Measurements from ENCODE around the gene SH3RF3.

The SH3RF3 gene

GRCh38 chr2:109425411-109425810 lies 296.4 kb downstream of the SH3RF3 start:
- Mint-ChIP-seq H3K27me3 (no peaks in the 10 kb centered on the region), H3K9me3 (ENCODE audit: low read depth) (no peaks in the 10 kb centered on the region), H3K36me3 (no peaks in the 10 kb centered on the region), H3K4me1 (ENCODE audit: low read depth) (no peaks in the 10 kb centered on the region), H3K4me3 (no peak overlapping the region), H3K27ac (no peak overlapping the region)

DNA sequence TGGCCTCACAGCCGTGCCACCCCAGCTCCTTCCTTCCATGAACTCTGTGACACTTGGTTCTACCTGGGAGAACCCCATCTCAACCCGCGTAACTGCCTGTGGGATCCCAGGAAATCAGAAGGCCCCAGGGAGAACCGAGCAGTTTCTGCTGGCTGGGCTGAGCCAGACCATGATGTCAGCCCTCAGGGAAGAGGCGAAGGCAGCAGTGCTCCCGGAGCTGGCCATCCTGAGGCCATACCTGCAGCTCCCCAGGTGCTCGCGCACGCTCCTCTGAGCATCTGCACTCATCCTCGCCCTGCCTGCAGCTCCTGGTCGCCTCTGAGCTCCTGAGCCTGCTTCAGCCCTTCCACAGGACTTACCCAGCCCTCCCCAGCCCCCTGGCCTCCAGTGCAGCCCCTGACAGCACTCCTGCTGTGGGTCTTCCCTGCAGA lies 298.7 kb downstream of the SH3RF3 start:
- no peaks in the 10 kb centered on the region for H3K36me3 Mint-ChIP-seq
- no peak overlapping the region for H3K4me3 Mint-ChIP-seq
- no peak overlapping the region for H3K27ac Mint-ChIP-seq
- H3K4me1 Mint-ChIP-seq (ENCODE audit: low read depth) = no peaks in the 10 kb centered on the region
- no peaks in the 10 kb centered on the region for H3K27me3 Mint-ChIP-seq
- no peaks in the 10 kb centered on the region for H3K9me3 Mint-ChIP-seq (ENCODE audit: low read depth)

GRCh38 chr2:109428281-109428680 lies 299.3 kb downstream of the SH3RF3 start:
- no peaks in the 10 kb centered on the region for H3K27me3 Mint-ChIP-seq
- H3K36me3 Mint-ChIP-seq = no peaks in the 10 kb centered on the region

GRCh38 chr2:109428841-109429566 lies 300.0 kb downstream of the SH3RF3 start:
- no peaks in the 10 kb centered on the region for H3K9me3 Mint-ChIP-seq (ENCODE audit: low read depth)
- H3K27ac Mint-ChIP-seq = no peak overlapping the region
- no peak overlapping the region for H3K4me3 Mint-ChIP-seq
- H3K36me3 Mint-ChIP-seq = no peaks in the 10 kb centered on the region
- no peaks in the 10 kb centered on the region for H3K27me3 Mint-ChIP-seq
- no peaks in the 10 kb centered on the region for H3K4me1 Mint-ChIP-seq (ENCODE audit: low read depth)

More at GRCh38 chr2:109428281-109428680, 299.3 kb downstream of the SH3RF3 start:
- Mint-ChIP-seq H3K27ac (no peak overlapping the region), H3K9me3 (ENCODE audit: low read depth) (no peaks in the 10 kb centered on the region), H3K4me3 (no peak overlapping the region), H3K4me1 (ENCODE audit: low read depth) (no peaks in the 10 kb centered on the region)

DNA sequence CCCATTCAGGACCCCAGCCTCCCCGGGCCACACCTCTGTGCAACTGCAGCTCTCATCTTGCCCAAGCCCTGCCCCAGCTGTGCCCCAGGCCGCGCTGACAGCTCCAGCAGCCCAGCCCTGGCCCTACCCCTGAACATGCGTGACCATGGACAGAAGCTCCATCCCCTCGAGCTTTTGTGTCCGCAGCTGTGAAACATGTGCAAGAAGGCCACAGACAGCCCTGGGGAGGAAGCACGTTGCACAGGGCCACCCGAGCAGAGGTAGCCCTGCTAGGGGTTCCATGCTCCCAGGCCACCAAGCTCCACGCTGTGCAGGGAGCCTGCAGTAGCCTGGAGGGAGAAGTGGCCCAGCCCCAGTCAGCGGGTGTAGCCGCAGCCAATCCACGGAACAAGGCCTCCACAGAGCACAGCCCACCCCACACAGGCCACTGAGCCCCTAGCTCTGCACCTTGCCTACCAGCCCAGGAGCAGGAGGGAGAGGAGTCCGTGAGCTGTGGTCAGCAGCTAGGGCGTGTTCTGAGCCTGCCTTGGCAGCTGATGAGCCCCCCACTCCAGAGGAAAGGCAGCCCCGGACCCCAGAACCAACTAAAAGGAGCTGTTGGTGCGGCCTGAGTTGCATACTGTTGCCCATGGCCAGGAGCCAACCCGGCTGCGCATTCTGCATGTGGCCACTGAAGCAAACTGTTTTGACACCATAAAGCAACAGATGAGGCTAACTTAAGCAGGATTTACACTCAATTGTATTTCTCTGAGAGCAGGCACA lies 300.7 kb downstream of the SH3RF3 start:
- Mint-ChIP-seq H3K36me3 (peaks cover 6% of the 10 kb centered on the region), H3K9me3 (ENCODE audit: low read depth) (no peaks in the 10 kb centered on the region), H3K27ac (no peak overlapping the region), H3K4me3 (no peak overlapping the region), H3K4me1 (ENCODE audit: low read depth) (no peaks in the 10 kb centered on the region), H3K27me3 (no peaks in the 10 kb centered on the region)

DNA sequence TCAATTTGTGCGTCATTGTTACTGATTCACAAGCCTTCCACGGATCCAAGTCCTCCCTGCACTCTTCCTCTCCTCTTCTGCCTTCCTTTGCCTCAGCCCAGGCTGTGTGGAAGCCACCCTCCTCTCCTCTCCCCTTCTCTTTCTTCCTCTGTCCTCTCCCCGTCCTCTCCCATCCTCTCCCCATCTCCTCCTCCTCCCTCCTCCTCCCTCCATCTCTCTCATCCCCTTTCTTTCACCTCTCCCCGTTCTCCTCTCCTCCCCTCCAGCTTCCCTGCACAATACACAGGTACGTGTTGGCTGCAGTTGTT lies 301.3 kb downstream of the SH3RF3 start:
- Mint-ChIP-seq H3K27me3 (no peaks in the 10 kb centered on the region), H3K36me3 (peaks cover 7% of the 10 kb centered on the region), H3K4me1 (ENCODE audit: low read depth) (no peaks in the 10 kb centered on the region), H3K4me3 (no peak overlapping the region), H3K9me3 (ENCODE audit: low read depth) (no peaks in the 10 kb centered on the region), H3K27ac (no peak overlapping the region)

DNA sequence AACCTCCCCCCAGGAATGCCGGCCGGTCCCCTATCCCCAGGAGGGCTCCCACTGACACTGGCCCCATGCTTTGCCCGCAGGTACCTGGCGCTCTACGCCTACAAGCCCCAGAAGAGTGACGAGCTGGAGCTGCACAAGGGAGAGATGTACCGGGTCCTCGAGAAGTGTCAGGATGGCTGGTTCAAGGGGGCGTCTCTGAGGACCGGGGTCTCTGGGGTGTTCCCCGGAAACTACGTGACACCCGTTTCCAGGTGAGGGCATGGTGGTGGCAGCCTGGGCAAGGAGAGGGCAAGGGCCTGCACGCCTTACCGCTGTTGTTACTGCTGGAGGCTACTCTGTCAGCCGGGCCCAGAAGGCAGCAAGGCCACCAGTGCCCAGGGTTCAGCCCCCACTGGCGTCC lies 303.4 kb downstream of the SH3RF3 start:
- H3K27me3 Mint-ChIP-seq = no peaks in the 10 kb centered on the region
- peaks cover 7% of the 10 kb centered on the region for H3K36me3 Mint-ChIP-seq
- H3K4me1 Mint-ChIP-seq (ENCODE audit: low read depth) = no peaks in the 10 kb centered on the region
- no peak overlapping the region for H3K4me3 Mint-ChIP-seq
- H3K9me3 Mint-ChIP-seq (ENCODE audit: low read depth) = no peaks in the 10 kb centered on the region
- no peak overlapping the region for H3K27ac Mint-ChIP-seq

DNA sequence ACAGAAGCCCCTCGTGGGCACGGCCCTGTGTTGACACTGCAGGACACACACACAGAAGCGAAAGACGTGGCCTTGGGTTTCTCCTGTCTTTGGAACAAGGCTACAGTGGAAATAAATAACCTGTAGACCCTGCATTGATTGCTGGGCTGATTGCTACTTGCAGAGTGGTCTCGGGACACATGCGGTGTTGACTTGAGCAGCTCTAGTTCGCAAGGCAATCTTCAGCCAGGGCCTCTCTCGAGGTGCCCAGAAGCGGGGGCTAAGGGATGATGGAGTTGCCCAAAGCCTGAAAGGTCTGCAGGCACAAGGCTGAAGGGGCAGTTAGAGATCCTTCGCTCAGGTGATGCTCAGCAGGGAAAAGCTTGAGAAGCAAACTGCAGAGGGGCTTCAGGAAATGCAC lies 304.5 kb downstream of the SH3RF3 start:
- Mint-ChIP-seq H3K36me3 (peaks cover 7% of the 10 kb centered on the region), H3K27me3 (no peaks in the 10 kb centered on the region), H3K4me1 (ENCODE audit: low read depth) (no peaks in the 10 kb centered on the region), H3K4me3 (no peak overlapping the region), H3K27ac (no peak overlapping the region), H3K9me3 (ENCODE audit: low read depth) (no peaks in the 10 kb centered on the region)

DNA sequence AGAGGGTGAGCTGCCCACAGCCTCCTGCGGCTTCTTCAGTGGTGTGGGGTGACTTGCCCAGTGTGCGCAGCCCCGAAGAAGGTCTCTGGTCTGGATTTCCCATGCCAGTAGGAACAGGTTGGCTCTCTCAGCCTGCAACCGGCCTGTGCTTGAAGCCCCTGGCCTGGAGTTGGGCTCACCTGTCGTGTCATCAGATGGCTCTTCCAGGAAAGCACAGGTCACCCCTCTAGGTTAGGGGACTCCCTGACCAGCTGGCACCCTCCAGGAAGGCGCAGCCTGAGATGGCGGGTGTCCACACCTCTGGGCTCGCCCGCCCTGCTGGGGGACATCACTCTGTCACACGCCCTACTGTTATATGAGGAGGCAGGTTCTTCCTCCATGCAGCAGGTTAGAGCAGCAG lies 304.9 kb downstream of the SH3RF3 start:
- Mint-ChIP-seq H3K27me3 (no peaks in the 10 kb centered on the region), H3K4me3 (no peak overlapping the region), H3K36me3 (peaks cover 7% of the 10 kb centered on the region), H3K4me1 (ENCODE audit: low read depth) (no peaks in the 10 kb centered on the region), H3K27ac (no peak overlapping the region), H3K9me3 (ENCODE audit: low read depth) (no peaks in the 10 kb centered on the region)

GRCh38 chr2:109434351-109434750 lies 305.3 kb downstream of the SH3RF3 start:
- Mint-ChIP-seq H3K27ac (no peak overlapping the region), H3K4me3 (no peak overlapping the region)

DNA sequence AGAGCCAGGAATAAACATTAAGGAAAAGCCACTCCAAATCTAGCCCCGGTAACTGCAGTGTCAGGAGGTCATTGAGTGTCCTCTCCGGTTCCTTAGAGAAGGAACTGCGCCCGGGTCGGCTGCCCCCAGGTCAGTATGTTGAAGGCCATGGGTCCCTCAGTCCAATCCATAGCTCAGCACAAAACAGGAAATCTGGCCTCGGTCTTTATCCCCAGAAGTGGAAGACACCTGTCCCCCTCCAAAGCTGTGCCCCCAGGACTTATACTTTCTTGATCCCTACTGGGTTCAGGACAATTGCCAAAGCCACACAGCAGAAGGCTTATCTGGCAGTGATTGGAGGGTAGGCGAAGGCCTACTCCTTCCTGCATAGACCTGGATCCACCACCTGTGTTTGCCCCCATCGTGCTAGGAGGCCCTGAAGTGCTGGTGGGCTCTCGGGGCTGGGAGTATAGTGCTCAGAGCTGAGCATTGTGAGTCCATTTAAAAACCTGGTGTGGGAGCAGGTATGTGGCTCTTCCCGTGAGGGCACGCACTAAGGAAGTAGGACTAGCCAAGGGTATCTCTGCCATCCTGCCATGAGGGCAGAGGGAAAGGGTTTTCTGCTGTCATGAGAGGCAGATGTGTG lies 306.2 kb downstream of the SH3RF3 start:
- Mint-ChIP-seq H3K36me3 (peaks cover 17% of the 10 kb centered on the region), H3K4me3 (no peak overlapping the region), H3K9me3 (ENCODE audit: low read depth) (no peaks in the 10 kb centered on the region), H3K4me1 (ENCODE audit: low read depth) (no peaks in the 10 kb centered on the region), H3K27me3 (no peaks in the 10 kb centered on the region), H3K27ac (no peak overlapping the region)

More at GRCh38 chr2:109434351-109434750, 305.3 kb downstream of the SH3RF3 start:
- H3K9me3 Mint-ChIP-seq (ENCODE audit: low read depth) = no peaks in the 10 kb centered on the region
- no peaks in the 10 kb centered on the region for H3K4me1 Mint-ChIP-seq (ENCODE audit: low read depth)
- H3K27me3 Mint-ChIP-seq = no peaks in the 10 kb centered on the region
- H3K36me3 Mint-ChIP-seq = peaks cover 11% of the 10 kb centered on the region

DNA sequence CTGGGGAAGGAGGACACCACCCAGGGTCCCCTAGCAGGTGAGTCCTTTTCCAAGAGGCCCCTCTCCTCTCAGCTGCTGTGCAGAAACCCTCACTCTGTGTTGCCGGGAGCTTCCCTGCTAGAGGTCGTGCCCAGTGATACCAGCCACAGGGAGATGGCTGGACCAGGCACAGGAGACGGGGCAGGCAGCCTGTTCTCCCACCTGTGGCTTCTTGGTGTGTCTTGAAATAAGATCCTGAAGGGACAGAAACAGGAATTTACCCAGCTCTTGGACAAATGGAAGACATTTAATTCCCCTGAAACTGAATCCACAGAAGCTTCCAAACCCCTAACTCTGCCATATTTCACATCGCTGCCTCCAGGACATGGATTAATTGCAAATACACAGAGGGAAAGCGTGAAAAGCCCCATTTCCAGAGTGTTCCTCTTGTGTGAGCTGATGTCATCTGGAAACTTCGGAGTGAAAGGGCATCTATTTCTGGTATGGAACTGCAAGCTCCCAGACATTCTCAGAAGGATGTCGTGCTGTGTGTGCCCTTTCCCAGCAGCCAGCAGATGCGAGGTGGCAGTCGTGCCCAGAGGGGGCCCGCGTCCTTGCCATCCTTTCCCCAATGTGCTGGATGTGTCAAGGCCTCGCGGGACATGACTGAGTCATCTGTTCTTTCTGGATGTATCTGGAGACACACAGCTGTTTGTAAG lies 307.0 kb downstream of the SH3RF3 start:
- H3K27me3 Mint-ChIP-seq = no peaks in the 10 kb centered on the region
- no peak overlapping the region for H3K27ac Mint-ChIP-seq
- no peak overlapping the region for H3K4me3 Mint-ChIP-seq
- H3K36me3 Mint-ChIP-seq = peaks cover 22% of the 10 kb centered on the region
- peaks cover 4% of the 10 kb centered on the region for H3K9me3 Mint-ChIP-seq (ENCODE audit: low read depth)
- H3K4me1 Mint-ChIP-seq (ENCODE audit: low read depth) = no peaks in the 10 kb centered on the region

DNA sequence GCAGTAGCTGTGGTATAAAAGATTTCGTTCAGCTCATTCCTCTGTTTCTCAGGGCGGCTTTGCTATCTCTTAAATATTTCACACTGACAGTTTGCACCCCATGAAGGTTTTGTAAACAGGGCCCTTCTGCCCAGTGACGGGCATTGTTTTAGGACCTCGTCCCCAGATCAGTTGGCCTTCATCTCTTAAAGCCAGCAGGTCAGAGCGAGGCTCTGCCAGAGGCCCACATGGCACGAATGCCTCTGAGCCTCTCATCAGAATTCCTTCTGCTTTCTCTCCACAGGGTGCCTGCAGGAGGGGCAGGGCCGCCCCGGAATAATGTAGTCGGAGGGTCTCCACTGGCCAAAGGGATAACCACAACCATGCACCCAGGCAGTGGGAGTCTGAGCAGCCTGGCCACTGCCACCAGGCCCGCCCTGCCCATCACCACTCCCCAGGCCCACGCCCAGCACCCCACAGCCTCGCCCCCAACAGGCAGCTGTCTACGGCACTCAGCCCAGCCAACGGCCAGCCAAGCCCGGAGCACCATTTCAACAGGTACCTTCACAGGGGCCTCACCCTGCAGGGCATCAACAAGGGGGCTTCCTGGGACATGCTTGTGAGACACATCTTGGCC lies 307.7 kb downstream of the SH3RF3 start:
- Mint-ChIP-seq H3K9me3 (ENCODE audit: low read depth) (peaks cover 11% of the 10 kb centered on the region), H3K36me3 (peaks cover 29% of the 10 kb centered on the region), H3K4me3 (no peak overlapping the region), H3K4me1 (ENCODE audit: low read depth) (no peaks in the 10 kb centered on the region), H3K27me3 (no peaks in the 10 kb centered on the region), H3K27ac (no peak overlapping the region)

- peaks cover 13% of the 10 kb centered on the region for H3K9me3 Mint-ChIP-seq (ENCODE audit: low read depth)
- H3K27ac Mint-ChIP-seq = no peak overlapping the region
- no peak overlapping the region for H3K4me3 Mint-ChIP-seq
- peaks cover 30% of the 10 kb centered on the region for H3K36me3 Mint-ChIP-seq
- H3K4me1 Mint-ChIP-seq (ENCODE audit: low read depth) = no peaks in the 10 kb centered on the region
- no peaks in the 10 kb centered on the region for H3K27me3 Mint-ChIP-seq
Observed at GRCh38 chr2:109437325-109438090, 308.5 kb downstream of the SH3RF3 start.
